ENCODE measurements around the gene IVNS1ABP. TPM values are rescaled to one million over a fixed set of nuclear protein-coding genes. Genes with fewer than 3 reads are reported as not detected.

The IVNS1ABP gene
- total and polyA plus RNA-seq, 2 of the 13 experiments (the other 11 are each of a cell fraction or from before 2014, with no cell fraction given), result 49.1 to 51.7 TPM

DNA sequence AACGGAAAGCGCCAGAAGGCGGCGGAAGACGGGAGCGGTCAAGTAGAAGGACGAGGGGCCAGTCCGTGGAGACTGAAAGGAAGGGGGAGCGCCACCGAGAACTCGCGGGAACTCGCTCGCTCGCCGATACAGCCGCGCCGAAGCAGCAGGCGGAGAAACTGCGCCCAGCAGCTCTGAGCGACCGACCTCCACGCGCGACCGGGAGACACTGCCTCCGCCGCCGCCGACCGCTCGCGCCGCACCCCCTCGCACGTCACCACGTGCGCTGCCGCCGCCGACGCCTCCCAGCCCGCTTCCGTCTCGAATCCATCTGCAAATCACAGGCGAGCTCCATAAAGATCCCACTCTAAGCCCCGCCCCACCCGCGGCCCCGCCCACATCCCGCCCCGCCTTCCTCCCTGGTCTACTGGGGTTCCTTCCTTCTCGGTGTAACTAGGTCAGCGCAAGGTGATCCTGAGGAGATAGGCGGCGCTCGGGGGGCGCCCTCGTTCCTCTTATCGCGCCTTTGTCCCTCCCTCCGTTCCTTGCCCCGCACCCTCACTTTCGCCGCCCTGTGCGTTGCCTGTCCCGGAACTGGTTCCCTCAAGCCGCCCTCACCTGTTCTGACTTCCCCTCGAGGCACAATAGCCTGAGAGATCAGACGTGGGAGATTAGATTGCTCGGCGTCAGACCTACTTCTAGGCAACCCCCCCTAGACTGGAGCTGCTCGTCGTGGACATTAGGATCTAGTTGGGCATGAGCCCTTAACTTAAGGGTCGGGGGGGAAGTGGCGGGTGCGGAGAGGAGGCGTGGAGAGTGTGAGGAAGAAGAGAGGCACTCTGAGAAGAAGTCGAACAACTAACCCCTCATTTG lies at the start of gene IVNS1ABP (continued):
- TF ChIP-seq, protein P1, sequence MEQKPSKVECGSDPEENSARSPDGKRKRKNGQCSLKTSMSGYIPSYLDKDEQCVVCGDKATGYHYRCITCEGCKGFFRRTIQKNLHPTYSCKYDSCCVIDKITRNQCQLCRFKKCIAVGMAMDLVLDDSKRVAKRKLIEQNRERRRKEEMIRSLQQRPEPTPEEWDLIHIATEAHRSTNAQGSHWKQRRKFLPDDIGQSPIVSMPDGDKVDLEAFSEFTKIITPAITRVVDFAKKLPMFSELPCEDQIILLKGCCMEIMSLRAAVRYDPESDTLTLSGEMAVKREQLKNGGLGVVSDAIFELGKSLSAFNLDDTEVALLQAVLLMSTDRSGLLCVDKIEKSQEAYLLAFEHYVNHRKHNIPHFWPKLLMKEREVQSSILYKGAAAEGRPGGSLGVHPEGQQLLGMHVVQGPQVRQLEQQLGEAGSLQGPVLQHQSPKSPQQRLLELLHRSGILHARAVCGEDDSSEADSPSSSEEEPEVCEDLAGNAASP (CRISPR knock-in tag; IDR thresholded peaks at IDR 0.05; ENCODE audit: borderline replicate concordance), result no peak
- no peak for TF ChIP-seq SOX13 (IDR thresholded peaks at IDR 0.05)
- TF ChIP-seq SOX13 (CRISPR knock-in tag; conservative IDR thresholded peaks at IDR 0.05 in 1 of 2, IDR thresholded peaks at IDR 0.05 in 1 of 2), result 0 out of 4 replicates have a peak, but pooled peaks of 1 of the 2 experiments have one; percentile 24
- no peak for TF ChIP-seq NFKB2 (CRISPR knock-in tag; IDR thresholded peaks at IDR 0.05; ENCODE audit: borderline replicate concordance)
- peak; percentile 47; the same call in 1 of the 2 replicates for TF ChIP-seq BHLHE40 (IDR thresholded peaks at IDR 0.05; ENCODE audit: low read length)
- no peak for TF ChIP-seq SMC3 (IDR thresholded peaks at IDR 0.05; ENCODE audit: low read length)
- TF ChIP-seq ATRX (CRISPR knock-in tag; IDR thresholded peaks at IDR 0.05; ENCODE audit: borderline replicate concordance), result no peak
- TF ChIP-seq SALL1 (CRISPR knock-in tag; IDR thresholded peaks at IDR 0.05), result peak; percentile 86
- no peak for TF ChIP-seq ZNF7 (CRISPR knock-in tag; IDR thresholded peaks at IDR 0.05)
- TF ChIP-seq GTF3A (CRISPR knock-in tag; conservative IDR thresholded peaks at IDR 0.05), result no peak
- 0 out of 2 replicates have a peak, but pooled peaks have one; percentile 25 for TF ChIP-seq TP53 (CRISPR knock-in tag; conservative IDR thresholded peaks at IDR 0.05)
- peak; percentile 50; the same call in 1 of the 2 replicates for TF ChIP-seq RAD21 (CRISPR knock-in tag; IDR thresholded peaks at IDR 0.05)
- no peak for TF ChIP-seq AHR (CRISPR knock-in tag; IDR thresholded peaks at IDR 0.05)
- TF ChIP-seq ZNF18 (CRISPR knock-in tag; IDR thresholded peaks at IDR 0.05; ENCODE audit: insufficient replicate concordance), result peak; percentile 15
- no peak for TF ChIP-seq ZFP41 (CRISPR knock-in tag; IDR thresholded peaks at IDR 0.05; ENCODE audit: borderline replicate concordance)
- TF ChIP-seq ZXDC (CRISPR knock-in tag; IDR thresholded peaks at IDR 0.05), result peak; percentile 79; the same call in 1 of the 2 replicates
- TF ChIP-seq ZNF746 (CRISPR knock-in tag; IDR thresholded peaks at IDR 0.05), result no peak
- no peak for TF ChIP-seq HNRNPL (IDR thresholded peaks at IDR 0.05; ENCODE audit: low read depth, low read length)
- no peak for TF ChIP-seq KDM4B (CRISPR knock-in tag; IDR thresholded peaks at IDR 0.05)
- 0 out of 2 replicates have a peak, but pooled peaks have one; percentile 32 for TF ChIP-seq ZNF124 (CRISPR knock-in tag; IDR thresholded peaks at IDR 0.05)
- TF ChIP-seq RFX3 (CRISPR knock-in tag; IDR thresholded peaks at IDR 0.05), result no peak
- TF ChIP-seq ZNF335 (CRISPR knock-in tag; IDR thresholded peaks at IDR 0.05), result no peak
- TF ChIP-seq ZNF550 (CRISPR knock-in tag; IDR thresholded peaks at IDR 0.05; ENCODE audit: borderline replicate concordance), result no peak
- no peak; the same call in 1 of the 2 replicates for TF ChIP-seq CBFB (CRISPR knock-in tag; IDR thresholded peaks at IDR 0.05)

Data from HepG2 (cell line).